Amniotic epithelial cell (primary cell): ENCODE results near the gene CMIP.

ENCODE experiments used
- DNase-seq: peaks from one replicate; pipeline ENCODE4 v3.0.0-alpha.2; 2010; ENCODE audit warnings: low read depth

The CMIP gene

DNA sequence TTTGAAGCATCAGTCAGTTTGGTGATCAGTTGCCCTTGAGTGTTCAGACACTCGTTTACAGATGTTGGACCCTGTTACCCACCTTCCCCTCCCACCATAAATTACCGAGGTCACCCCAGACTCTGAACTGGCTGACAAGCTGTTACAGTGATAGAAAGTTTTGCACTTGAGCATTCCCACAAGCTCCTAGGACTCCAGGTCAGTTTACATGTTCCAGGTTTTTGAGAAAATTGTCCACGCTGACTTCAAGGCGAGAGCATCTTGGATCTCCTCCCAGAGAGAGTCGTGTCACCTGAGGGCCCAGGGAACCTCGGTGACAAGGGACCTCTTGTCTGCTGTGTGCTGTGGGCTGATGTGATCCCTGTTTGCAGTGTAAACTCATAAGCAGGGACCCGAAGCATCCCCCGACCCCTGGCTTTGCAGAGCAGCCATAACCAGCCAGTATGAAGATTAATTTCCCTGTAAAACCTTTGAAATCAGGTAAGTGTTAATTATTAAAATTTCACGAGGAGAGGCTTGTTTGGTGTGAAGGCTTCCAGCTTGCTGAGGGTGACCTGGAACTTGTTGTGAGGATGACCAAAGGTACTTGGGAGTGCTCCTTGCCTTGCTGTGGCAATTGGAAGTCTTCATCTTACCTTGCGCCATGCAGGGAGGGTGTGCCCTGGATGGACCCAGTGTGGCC is 91.2 kb downstream of the CMIP start:
- no peak for DNase-seq

DNA sequence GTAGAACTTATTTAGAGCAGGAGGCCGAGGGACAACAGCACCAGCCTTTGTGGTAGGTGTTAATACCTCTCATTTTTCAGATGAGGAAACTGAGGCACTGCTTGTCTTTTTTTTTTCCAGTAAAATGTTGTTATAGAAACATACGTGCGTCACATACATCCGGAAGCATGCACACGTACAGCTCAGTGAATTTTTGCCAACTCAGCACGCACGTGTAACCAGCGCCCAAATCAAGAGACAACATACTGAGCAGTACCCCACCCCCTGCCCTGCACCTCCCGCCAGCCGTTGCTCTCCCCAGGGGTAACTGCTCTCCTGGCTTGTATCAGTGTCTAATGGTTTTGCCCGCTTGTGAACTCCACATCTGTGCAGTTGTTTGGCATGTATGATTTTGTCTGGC is 92.0 kb downstream of the CMIP start:
- no peak for DNase-seq

DNA sequence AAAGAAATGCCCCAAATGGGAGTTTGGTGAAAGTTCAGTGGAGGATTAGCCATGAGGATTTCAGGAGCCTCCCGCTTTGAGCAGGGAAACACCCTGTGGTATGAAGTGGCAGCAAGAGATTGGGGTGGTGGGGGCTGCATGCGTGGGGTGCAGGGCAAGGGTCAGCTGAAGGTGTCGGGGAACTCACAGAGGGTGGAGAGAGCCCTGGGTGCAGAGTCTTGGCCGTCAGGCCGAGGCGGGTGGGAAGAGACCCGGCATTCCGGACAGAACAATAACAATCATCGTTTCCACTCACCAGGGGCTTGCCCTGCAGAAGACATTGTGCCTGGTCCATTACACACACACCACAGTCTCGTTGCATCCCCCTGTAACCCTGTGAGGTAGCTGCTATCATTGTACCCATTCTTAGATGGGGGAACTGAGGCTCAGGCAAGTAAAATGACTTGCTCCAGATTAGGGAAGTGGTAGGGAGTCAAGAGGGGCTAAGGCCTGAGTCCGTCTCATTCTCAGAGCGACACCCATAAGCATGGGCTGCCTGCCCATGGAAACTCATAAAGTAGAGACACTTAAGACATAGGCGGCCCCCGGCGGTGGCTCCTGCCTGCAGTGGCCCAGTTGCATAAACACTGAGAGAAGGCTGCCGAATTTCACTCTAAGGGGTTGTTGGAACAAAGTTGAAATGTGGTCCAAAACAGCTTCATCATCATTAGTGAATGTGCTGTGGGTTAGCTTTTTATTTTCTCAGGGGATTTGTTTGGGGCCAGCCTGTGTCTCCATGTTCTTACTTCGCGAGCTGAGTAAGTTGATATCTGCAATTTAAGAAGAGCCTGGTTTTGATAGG is 93.3 kb downstream of the CMIP start:
- no peak for DNase-seq

DNA sequence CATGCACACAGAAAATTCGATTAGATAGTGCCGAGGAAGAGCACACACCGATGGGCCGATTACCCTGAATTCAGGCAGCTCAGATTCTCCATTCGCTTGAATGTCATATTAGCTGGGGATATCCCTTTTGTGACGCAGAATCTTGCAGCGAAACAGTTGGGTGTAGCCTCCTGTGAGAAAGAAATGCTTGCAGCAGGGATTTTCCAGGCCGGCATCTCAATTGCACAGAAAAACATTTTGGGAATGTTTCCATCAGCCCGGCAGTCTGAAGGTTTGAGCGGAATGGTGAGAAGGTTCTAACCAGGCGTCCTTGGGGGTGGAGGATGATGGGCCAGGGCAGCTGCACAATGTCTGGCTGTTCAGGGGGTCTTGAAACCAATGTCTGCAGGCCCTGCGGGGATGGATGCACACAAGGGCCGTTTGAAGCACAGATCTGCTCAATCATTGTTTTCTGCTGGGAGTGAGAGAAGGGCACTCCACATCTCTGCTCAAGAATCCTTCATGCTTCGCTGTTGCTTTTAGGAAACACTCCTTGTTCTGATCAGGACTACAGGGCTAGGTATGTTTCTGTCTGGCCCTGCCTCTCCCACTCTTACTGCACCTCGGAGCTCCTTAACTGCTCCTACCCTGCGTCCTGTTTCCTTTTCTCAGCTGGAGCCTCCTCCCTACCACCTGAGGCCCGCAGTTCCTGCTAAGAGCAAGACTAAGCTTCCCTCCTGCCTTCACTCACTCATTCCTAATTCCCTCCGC is 94.6 kb downstream of the CMIP start:
- DNase-seq: no peak

DNA sequence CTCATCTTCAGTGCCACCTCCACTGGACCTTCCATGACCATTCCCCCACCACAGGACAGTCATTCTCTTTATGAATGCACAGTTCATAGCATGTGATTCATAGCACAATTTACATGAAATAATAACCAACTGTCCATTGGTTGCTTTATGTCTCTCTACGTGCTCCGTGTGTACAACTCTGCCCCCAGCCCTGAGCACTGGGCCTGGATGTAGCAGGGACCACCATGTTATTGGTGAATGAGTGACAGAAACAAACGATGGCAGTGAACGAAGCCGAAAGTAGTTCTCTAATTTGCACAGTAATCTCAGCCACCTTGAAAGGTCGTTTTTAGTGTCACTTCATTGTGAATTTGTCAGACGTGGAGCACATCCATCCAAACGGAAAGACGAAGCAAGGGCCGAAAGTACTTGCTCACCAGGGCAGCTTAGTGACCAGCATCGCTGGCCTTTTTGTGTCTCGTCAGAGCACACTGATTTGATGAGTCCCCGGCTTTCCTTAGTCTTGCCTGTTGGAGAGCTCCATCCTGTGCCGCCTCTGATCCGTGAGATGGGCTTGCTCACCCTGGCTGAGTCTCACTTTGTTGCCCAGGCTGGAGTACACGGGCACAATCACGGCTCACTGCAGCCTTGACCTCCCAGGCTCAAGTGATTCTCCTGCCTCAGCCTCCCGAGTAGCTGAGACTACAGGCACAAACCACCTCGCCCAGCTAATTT is 95.3 kb downstream of the CMIP start:
- DNase-seq: no peak

DNA sequence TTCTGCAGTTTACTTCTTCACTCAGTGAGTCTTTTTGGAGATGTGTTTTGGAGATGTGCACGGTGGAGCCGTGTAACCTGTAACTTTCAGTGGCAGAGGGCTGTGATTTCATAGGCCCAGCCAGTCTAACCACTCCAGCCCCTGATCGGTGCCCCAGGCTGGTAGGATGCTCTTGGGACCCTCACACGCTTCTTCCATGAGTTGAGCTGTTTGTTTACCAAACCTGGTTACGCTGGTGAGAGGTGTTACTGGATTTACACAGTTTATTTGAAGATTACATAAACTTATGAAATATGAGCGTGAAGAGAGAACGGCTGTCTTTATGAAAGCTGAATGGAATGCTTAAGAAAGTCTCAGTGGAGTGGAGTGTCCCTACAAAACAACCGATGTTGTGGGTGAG is 96.7 kb downstream of the CMIP start:
- no peak for DNase-seq

DNA sequence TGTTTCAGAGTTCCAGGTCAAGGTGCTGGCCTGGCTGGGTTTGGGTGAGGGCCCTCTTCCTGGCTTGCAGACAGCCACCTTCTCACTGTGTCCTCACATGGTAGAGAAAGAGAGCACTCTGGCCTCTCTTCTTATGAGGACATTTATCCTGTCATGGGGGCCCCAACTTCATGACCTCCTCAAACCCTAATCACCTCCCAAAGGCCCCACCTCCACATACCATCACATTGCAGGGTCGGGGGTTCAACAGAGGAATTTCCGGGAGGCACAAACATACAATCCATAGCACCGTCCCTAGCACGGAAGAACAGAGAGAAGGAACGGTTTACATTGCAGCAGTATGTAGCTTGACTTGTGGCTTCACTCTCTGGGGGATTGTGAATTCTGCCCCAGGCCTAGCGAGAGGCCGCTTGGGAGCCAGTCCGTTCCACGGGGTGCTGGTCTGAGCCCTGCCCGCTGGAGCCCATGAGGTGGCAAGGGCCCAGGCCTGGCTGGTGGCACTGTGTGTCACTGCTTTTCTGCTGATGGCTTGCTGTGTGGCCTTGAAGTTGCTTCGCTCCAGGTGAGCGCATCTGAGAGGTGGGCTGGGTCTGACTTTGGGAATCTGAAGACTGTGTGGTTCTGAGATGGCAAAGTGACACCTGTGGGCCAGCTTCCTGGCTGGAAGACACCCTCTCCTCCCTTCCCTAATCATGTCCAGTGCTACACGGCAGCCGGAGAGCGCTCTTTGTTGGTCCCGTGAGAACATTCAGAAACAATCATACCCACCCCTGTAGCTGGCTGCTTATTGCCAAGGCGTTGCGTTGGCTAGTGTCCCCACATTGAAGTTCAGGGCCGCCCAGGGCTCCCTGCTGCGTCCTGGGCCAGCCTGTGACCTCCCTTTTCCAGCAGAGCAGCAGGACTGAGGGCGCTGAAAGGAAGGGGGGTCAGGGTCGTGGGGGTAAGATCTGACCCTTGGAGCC is 98.3 kb downstream of the CMIP start:
- no peak for DNase-seq

DNA sequence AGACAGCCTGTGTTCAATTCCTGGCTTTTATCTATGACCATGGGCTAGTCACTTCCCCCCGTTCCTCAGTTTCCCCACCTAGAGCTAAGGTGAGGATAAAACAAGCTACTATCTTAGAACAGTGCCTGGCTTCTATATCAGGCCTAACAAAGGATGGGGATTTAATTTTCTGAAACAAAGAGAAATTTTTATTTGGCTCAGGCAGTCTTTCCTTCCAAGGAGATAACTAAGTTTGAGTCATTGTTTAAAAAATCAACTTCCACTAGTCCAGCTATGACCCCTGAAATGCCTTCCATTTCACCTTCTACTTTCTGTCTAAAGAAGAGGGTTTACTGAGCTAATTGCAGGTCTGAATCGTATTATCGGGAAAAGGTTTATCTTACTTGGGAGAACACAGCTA is 99.0 kb downstream of the CMIP start:
- no peak for DNase-seq

DNA sequence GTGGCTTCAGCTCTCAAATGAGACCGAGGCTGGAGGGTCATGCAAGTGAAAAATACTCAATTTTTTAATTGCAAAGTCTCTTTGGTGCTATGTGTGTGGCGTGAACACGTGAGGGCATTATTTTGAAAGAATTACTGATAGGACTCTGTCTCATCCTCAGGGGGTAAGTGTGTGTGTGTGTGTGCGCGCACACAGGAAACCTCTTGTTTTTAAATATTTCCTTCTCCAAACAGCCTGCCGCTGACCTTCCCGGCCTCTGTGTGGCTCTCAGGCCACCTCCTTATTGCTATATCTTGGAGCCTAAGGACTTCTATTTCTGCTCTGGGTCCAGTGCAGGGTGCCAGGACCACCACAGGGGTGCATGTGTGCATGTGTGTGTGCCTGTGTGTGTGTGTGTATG is 99.7 kb downstream of the CMIP start:
- DNase-seq: no peak

DNA sequence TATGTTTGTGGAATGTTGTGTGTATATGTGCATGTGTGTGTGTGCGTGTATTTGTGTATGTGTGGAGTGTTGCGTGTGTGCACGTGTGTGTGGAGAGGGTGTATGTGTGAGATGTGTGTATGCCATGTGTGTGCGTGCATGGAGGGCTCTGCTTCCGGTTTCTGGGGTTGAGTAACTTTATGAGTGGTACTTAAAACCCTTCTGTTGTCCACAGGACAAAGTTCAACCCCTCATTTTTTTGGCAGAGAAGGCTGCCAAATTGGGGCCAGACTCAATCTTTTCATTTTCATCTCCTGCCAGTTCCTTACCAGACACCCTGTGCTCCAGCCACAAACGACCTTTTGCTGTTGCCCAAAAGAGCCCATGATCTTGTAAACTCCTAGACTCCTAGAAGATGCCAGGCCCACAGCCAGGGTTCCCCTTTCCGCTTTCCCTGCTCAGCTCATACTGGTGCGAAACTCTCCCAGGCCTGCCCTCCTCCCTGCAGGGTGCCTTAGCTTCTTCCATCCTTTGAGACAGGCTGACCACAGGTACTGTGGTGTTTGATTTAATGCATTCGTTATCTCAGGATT is 100.2 kb downstream of the CMIP start:
- no peak for DNase-seq

DNA sequence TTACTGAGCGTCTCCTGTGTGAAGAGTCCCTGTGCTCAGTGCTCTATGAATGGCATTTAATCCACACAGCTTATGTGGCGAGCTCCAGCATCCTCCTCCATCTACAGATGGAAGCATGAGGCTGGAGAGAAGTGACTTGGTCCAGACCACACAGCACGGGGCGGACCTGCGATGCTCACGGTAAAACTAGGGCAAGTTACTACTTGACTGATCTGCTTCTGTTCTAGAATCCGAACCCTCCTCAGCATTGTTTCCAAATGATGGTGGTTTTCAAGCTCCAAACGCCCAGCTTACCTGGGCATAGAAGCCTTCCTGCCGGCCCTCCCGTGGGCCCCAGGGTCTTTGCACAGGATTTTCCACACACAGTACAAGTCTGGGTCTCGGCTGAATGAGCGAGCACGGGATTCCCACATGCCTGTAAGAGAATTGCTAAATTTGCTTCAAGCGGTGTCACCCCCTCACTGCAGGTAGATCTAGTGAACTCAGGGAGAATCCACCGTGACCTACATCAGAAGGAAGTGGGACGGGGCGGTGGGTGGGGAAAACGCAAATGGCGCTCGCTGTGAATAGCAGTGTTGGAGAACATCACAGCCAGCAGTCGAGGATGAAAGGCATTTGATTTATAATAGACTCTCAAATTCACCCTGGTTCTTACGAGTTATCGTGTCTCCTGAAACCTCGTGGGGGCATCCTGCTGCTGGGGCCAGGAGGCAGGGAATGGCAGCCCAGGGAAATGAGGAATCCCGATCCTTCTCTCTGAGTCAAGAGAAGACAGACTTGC is 101.1 kb downstream of the CMIP start:
- DNase-seq: no peak

DNA sequence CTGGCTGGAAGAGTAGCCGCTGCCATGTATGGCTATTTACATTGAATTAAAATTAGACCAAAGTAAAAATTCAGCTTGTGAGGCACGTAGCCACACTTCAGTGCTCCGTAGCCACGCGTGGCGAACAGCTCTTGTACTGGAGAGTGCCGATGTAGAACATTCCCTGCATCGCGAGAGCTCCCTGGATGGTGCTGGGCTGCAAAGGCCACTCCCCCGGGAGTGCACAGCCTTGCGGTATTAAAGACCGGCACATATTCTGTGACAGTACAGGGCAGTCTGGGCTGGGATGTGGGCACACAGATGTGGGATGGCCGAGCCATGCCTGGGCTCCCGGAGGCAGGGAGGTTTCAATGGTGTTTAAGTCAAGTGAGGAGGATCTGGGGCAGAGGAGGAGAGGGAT is 102.2 kb downstream of the CMIP start:
- DNase-seq: no peak

DNA sequence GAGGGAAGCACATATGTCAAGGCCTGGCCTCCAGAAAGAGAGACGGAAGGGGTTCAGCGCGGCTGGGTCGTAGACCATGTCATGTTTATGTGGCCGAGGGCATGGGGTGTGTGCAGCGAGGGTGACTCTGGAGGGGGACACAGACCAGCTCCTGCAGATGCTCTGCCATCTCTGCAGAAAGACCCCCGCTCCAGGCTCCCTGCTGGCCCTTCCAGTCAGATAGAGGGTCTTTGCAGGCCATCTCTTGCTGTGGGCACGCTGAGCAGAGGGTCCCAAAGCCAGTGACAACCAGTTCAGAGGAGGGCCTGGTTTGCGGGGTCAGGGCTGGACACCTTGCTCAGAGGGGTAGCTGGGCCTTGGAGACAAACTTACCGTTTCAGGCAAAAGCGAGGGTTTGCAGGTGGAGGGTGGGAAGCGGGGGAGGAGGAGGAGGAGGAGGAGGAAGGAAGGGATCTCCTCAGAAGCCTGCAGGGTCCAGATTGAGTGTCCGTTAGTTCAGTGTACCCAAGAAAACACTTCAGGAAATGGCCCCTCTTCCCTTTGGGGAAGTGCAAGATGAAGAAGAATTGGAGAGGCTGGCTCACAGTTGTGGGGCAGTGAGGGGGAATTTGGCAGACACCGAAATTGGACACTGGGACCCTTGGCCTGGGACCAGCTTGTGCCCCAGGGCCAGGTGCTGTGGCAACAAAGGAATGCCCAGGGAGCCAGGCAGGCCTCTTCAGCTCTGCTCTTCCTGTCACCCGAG is 102.8 kb downstream of the CMIP start:
- no peak for DNase-seq

DNA sequence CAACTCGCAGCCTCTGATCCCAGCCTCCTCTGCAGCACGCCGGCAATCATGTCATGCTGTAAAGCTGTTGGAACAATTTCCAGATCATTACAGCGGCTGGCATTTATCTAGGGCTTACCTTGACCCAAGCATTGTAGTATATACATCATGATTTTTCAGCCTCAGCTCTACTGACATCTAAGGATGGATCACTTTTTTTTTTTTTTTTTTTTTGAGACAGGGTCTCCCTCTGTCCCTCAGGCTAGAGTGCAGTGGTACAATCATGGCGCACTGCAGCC is 103.3 kb downstream of the CMIP start:
- no peak for DNase-seq

DNA sequence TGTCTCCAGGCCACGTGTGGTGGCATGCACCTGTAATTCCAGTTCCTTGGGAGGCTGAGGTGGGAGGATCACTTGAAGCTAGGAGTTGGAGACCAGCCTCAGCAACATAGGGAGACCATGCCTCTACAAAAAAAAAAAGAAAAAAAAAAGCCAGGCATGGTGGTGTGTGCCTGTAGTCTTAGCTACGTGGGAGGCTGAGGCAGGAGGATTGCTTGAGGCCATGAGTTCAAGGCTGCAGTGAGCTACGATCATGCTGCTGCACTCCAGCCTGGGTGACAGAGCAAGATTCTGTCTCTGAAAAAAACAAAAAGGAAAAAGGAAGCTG is 103.9 kb downstream of the CMIP start:
- no peak for DNase-seq

DNA sequence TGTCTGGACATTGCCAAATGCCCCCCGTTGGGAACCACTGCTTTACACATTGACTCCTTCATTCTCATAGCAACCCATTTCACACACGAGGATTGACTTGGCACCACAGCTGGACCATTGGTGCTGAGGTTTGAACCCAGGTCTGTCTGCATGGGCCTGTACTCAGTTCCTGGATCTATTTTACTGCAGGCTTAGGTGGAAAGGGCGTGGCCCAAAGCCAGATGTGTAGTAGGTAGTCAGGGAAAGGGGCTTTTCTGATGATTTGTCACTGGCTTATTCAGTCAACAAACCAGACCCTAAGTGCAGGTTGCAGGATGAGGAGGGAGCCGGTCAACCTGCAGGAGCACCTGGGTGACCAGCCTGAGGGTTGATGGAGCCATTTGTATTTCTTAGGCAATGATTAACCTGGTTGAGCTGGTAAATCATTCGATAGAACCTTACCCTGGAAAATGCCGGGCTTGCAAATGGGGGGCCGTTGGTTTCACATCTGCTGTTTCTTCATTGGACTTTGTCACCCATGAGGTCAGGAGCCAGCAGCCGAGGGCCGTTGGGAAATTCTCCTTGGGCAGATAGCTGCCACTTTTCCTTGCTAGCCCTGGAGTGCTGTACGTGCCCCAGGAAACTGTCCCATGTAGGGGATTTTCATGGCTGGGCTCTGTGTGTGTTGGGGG is 104.4 kb downstream of the CMIP start:
- no peak for DNase-seq

DNA sequence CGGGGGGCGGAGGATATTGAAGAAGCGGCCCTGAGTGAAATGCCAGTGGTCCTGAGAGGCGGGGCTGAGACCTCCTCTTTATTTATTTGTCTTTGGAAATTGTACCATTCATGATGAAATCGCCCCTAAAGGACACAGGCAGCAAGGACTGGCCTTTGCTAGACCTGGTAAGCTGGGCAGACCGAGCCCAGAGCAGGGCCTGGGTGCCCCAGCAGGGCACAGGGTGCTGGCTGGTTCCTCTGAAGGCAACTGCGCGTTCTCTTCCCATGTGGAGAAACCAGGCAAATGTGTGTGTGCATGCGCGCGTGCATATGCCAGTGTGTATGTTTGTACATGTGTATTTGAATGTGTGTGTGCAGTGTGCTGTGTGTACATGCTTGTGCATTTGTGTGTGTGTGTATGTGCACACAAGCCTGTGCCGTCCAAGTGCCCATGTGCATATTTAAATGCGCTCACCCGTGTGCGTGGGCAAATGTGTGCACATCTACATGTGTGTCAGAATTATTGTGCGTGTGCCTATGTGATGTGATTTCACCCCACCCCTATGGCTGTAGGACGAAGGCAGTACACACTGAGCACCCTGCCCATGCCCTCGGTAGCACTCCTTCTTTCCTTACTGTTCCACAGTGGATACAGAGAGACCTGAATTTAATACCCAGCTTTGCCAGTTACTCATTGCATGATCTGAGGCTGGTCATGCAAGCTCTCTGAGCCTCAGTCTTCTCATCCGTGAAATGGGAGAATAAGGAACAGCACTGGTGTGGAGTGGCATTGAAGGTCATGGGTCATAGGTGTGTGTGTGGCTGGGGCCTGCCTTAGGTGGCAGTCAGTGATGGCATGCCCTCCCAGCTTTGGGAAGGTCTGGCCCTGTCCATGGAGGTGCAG is 105.2 kb downstream of the CMIP start:
- no peak for DNase-seq

DNA sequence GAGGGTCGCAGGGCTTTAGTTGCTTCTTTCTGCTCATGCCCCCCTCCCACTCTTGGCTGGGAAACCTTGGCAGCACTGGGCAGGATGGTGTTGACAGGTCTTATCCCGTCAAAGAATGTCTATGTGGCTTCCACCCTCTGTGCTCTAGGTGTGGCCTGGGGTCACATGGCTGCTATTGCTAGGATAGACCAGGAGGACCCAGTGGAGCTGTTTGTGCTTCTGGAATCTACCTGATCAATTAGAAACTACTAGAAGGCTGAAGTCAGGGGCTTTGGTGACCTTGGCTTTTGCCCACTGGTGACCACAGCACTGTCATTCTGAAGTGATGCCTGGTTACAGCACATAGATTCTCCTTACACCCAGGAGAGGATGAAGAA is 105.8 kb downstream of the CMIP start:
- DNase-seq: no peak
